DND-41 (cell line): ENCODE data around the gene UVRAG.

Experiments
- ATAC-seq: fragments of 200-7000 bp; cut with Tn5 transposase; 3 replicates; pipeline ENCODE4 v1.9.1; 2021; ENCODE audit warnings: low read depth; ENCODE audit not compliant: insufficient read depth
- DNase-seq: peaks from one replicate; pipeline ENCODE4 v3.0.0-alpha.2; 2020
- H2AFZ ChIP-seq: 2 replicates; pipeline ENCODE4 v1.6.0; 2012; ENCODE audit warnings: low read depth, low read length
- H3K27ac ChIP-seq: 2 replicates; pipeline ENCODE4 v1.5.1; 2012; ENCODE audit warnings: low read length, inconsistent platforms
- H3K27me3 ChIP-seq: fragments of 200-600 bp; sonication (generic); 2 replicates; pipeline ENCODE4 v1.6.0; 2012; ENCODE audit warnings: low read length, mild to moderate bottlenecking, inconsistent platforms; ENCODE audit not compliant: insufficient read depth, poor library complexity
- H3K36me3 ChIP-seq: 2 replicates; pipeline ENCODE4 v1.5.1; 2012; ENCODE audit warnings: low read length, inconsistent platforms; ENCODE audit not compliant: insufficient read depth
- H3K4me1 ChIP-seq: 2 replicates; pipeline ENCODE4 v1.5.1; 2012; ENCODE audit warnings: mild to moderate bottlenecking, low read length; ENCODE audit not compliant: insufficient read depth
- H3K4me2 ChIP-seq: 2 replicates; pipeline ENCODE4 v1.6.0; 2012; ENCODE audit warnings: mild to moderate bottlenecking, moderate library complexity, low read length, inconsistent platforms; ENCODE audit not compliant: insufficient read depth
- H3K4me3 ChIP-seq, 2 experiments: fragments of 200-600 bp in 1 of 2; shearing (Covaris generic) in 1 of 2; 2 replicates each; pipeline ENCODE4 v1.5.1; 2012 to 2016; ENCODE audit warnings: inconsistent platforms in 2 of 2, low read length in 2 of 2, mild to moderate bottlenecking in 2 of 2, low read depth in 1 of 2, moderate library complexity in 1 of 2
- H3K79me2 ChIP-seq: 2 replicates; pipeline ENCODE4 v1.6.0; 2012; ENCODE audit warnings: low read length, inconsistent platforms; ENCODE audit not compliant: insufficient read depth
- H3K9ac ChIP-seq: 2 replicates; pipeline ENCODE4 v1.6.0; 2012; ENCODE audit warnings: low read depth, mild to moderate bottlenecking, inconsistent platforms, low read length, moderate library complexity
- H3K9me3 ChIP-seq: 2 replicates; pipeline ENCODE4 v1.5.1; 2012; ENCODE audit warnings: low read length, moderate library complexity, mild to moderate bottlenecking, inconsistent platforms; ENCODE audit not compliant: insufficient read depth, severe bottlenecking
- H4K20me1 ChIP-seq: 2 replicates; pipeline ENCODE4 v1.6.0; 2012; ENCODE audit warnings: low read length; ENCODE audit not compliant: insufficient read depth
- CTCF ChIP-seq: IDR thresholded peaks from 2 replicates; pipeline ENCODE4 v1.5.1; 2012; ENCODE audit warnings: borderline replicate concordance, low read length, moderate library complexity, mild to moderate bottlenecking; ENCODE audit not compliant: poor library complexity, severe bottlenecking; ENCODE audit errors: extremely low read depth
- EZH2 ChIP-seq: IDR thresholded peaks from 3 replicates; pipeline ENCODE4 v1.6.1; 2012; ENCODE audit warnings: borderline replicate concordance, low read depth, mild to moderate bottlenecking, moderate library complexity, low read length, inconsistent platforms; ENCODE audit not compliant: severe bottlenecking

UVRAG gene

GRCh38 chr11:75813622-75814039 is 1.4 kb upstream of the UVRAG start:
- peak overlapping the region in 1 of 2 experiments; percentile 70; a peak in 2 of 4 replicates for H3K4me3 ChIP-seq
- no peak overlapping the region; the same call in 1 of the 2 replicates for H3K27ac ChIP-seq
- peaks cover 34% of the 10 kb centered on the region for H3K79me2 ChIP-seq
- H3K27me3 ChIP-seq = no peaks in the 10 kb centered on the region
- TF ChIP-seq EZH2 (no peak), CTCF (no peak)
- H3K9me3 ChIP-seq = no peaks in the 10 kb centered on the region
- peak overlapping the region; percentile 90 for H3K9ac ChIP-seq
- peaks cover 30% of the 10 kb centered on the region for H3K4me1 ChIP-seq
- DNase-seq (no peak), ATAC-seq (no peak)
- H4K20me1 ChIP-seq = peaks cover 2% of the 10 kb centered on the region; the same call in 1 of the 2 replicates
- peak overlapping the region; percentile 96; the same call in 1 of the 2 replicates for H3K4me2 ChIP-seq
- H3K36me3 ChIP-seq = no peaks in the 10 kb centered on the region; the same call in 1 of the 2 replicates
- H2AFZ ChIP-seq = no peak overlapping the region

GRCh38 chr11:75814363-75814676 is 690 bp upstream of the UVRAG start:
- peak overlapping the region; percentile 90 for H3K9ac ChIP-seq
- no peaks in the 10 kb centered on the region for H3K9me3 ChIP-seq
- peaks cover 30% of the 10 kb centered on the region for H3K4me1 ChIP-seq
- peak overlapping the region; percentile 66 for H3K27ac ChIP-seq
- no peaks in the 10 kb centered on the region; the same call in 1 of the 2 replicates for H3K36me3 ChIP-seq
- H4K20me1 ChIP-seq = peaks cover 2% of the 10 kb centered on the region; the same call in 1 of the 2 replicates
- no peak for DNase-seq
- H3K79me2 ChIP-seq = peaks cover 41% of the 10 kb centered on the region
- no peaks in the 10 kb centered on the region for H3K27me3 ChIP-seq
- peak overlapping the region; percentile 23 to 70; a peak in 3 of 4 replicates for H3K4me3 ChIP-seq
- H3K4me2 ChIP-seq = peak overlapping the region; percentile 96
- ATAC-seq = peak; percentile 15
- peak overlapping the region; percentile 83 for H2AFZ ChIP-seq
- TF ChIP-seq EZH2 (no peak), CTCF (no peak)

- peaks cover 54% of the 10 kb centered on the region for H3K79me2 ChIP-seq
- H3K4me2 ChIP-seq = peak overlapping the region; percentile 96
- TF ChIP-seq CTCF = no peak
- TF ChIP-seq EZH2 = no peak
- peaks cover 2% of the 10 kb centered on the region; the same call in 1 of the 2 replicates for H4K20me1 ChIP-seq
- peak overlapping the region; percentile 90 for H3K9ac ChIP-seq
- no peaks in the 10 kb centered on the region for H3K27me3 ChIP-seq
- H3K4me3 ChIP-seq = peak overlapping the region; percentile 70 to 92
- H3K36me3 ChIP-seq = no peaks in the 10 kb centered on the region; the same call in 1 of the 2 replicates
- no peaks in the 10 kb centered on the region for H3K9me3 ChIP-seq
- peaks cover 30% of the 10 kb centered on the region for H3K4me1 ChIP-seq
- ATAC-seq (no peak; the same call in 2 of the 3 replicates), DNase-seq (peak; percentile 56)
- H3K27ac ChIP-seq = peak overlapping the region; percentile 76
- H2AFZ ChIP-seq = peak overlapping the region; percentile 83
Measured at GRCh38 chr11:75815345-75816168, 547 bp downstream of the UVRAG start.
